ENCODE results near the gene KRTAP2-1. TPM values are rescaled to one million over a fixed set of nuclear protein-coding genes. Genes with fewer than 3 reads are reported as not detected.

Gene KRTAP2-1
- total RNA-seq, 1 experiment from 2014 or later = not detected

DNA sequence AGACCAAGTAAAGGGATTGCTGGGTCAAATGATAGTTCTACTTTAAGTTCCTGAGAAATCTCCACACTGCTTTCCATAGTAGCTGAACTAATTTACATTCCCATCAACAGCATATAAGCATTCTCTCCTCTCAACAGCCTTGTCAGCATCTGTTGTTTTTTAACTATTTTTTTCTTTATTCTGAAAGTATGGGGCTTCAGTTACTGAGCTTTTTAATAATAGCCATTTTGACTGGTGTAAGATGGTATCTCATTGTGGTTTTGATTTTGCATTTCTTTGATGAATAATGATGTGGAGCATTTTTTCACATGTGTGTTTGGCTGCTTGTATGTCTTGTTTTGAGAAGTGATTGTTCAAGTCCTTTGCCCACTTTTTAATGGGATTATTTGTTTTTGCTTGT, 5.5 kb upstream of the KRTAP2-1 start:
- BruUV-seq (replicated peaks) = no TSS peak
- peaks cover 2% of the 10 kb centered on the region for H3K9me3 Mint-ChIP-seq (ENCODE audit: low read depth, unreplicated experiment)
- TF ChIP-seq, protein P1, sequence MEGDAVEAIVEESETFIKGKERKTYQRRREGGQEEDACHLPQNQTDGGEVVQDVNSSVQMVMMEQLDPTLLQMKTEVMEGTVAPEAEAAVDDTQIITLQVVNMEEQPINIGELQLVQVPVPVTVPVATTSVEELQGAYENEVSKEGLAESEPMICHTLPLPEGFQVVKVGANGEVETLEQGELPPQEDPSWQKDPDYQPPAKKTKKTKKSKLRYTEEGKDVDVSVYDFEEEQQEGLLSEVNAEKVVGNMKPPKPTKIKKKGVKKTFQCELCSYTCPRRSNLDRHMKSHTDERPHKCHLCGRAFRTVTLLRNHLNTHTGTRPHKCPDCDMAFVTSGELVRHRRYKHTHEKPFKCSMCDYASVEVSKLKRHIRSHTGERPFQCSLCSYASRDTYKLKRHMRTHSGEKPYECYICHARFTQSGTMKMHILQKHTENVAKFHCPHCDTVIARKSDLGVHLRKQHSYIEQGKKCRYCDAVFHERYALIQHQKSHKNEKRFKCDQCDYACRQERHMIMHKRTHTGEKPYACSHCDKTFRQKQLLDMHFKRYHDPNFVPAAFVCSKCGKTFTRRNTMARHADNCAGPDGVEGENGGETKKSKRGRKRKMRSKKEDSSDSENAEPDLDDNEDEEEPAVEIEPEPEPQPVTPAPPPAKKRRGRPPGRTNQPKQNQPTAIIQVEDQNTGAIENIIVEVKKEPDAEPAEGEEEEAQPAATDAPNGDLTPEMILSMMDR (IDR thresholded peaks at IDR 0.05; ENCODE audit: unreplicated experiment) = no peak
- intact Hi-C loops (cut with micrococcal nuclease; ENCODE audit: unreplicated experiment) = no loop called here
- H3K36me3 Mint-ChIP-seq (ENCODE audit: insufficient read depth, unreplicated experiment) = no peaks in the 10 kb centered on the region
- no peak overlapping the region for H3K4me3 Mint-ChIP-seq (ENCODE audit: low read depth, unreplicated experiment)
- no peak for DNase-seq
- H3K4me1 Mint-ChIP-seq (ENCODE audit: low read depth, unreplicated experiment) = peaks cover 26% of the 10 kb centered on the region
- H3K27me3 Mint-ChIP-seq (ENCODE audit: unreplicated experiment) = no peaks in the 10 kb centered on the region
- no peak overlapping the region for H3K27ac Mint-ChIP-seq (ENCODE audit: unreplicated experiment)
- CTCF ChIA-PET = interaction anchor here (0.9 kb wide), 1 partner anchor 10 kb away, joined by 4 read pairs; no protein-coding TSS in a partner anchor

- Mint-ChIP-seq H3K36me3 (ENCODE audit: insufficient read depth, unreplicated experiment) (no peaks in the 10 kb centered on the region), H3K27me3 (ENCODE audit: unreplicated experiment) (no peaks in the 10 kb centered on the region), H3K4me3 (ENCODE audit: low read depth, unreplicated experiment) (no peak overlapping the region), H3K27ac (ENCODE audit: unreplicated experiment) (no peak overlapping the region), H3K9me3 (ENCODE audit: low read depth, unreplicated experiment) (peaks cover 3% of the 10 kb centered on the region), H3K4me1 (ENCODE audit: low read depth, unreplicated experiment) (peaks cover 27% of the 10 kb centered on the region)
- CTCF ChIA-PET = interaction anchor here (1.0 kb wide), 1 partner anchor 15 kb away, joined by 3 read pairs; no protein-coding TSS in a partner anchor
- TF ChIP-seq, protein P1 (IDR thresholded peaks at IDR 0.05; ENCODE audit: unreplicated experiment) = no peak
- DNase-seq = no peak
- intact Hi-C loops (cut with micrococcal nuclease; ENCODE audit: unreplicated experiment) = no loop called here
- no TSS peak for BruUV-seq (replicated peaks)
Measured at GRCh38 chr17:41049110-41049509, 2.0 kb upstream of the KRTAP2-1 start.

DNA sequence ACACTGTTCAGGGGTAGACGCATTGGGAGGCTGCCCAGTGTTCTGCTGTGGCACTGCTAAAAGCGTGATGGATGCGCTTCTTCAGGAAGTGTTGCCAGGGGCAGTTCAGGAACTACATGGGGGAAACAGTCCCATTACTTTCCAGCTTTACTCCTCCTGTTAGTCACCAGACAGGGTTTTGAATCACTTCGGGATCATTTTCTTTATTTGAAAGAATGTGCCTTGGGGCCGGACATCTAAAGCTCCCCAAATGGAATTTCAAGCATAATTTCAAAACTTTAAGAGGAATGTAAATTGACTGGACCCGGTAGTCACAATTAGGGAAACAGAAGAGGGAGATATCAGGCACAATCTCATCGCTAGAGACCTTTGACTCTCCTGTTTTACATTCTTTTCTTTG, 1.3 kb upstream of the KRTAP2-1 start:
- Mint-ChIP-seq H3K9me3 (ENCODE audit: low read depth, unreplicated experiment) (peaks cover 6% of the 10 kb centered on the region), H3K27me3 (ENCODE audit: unreplicated experiment) (no peaks in the 10 kb centered on the region)
- CTCF ChIA-PET = interaction anchor here (1.0 kb wide), 1 partner anchor 16 kb away, joined by 3 read pairs; no protein-coding TSS in a partner anchor

DNA sequence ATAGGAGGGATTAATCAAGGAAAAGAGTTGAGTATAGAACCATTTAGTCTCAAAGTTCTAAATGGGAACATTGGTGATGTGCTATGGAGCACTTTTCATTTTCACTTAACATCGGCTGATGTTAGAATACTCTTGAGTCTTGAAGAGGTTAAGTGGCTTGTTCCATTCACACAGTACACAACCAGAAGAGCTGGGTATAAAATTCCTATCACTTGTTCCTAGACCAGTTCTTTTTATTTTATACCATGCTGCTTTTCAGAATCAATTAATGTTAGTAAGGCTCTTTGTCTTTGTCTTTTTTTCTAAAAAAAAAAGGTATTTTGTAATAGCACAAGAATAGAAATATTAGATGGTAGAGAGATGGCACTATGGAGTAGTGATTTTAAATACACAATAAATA, 4.2 kb downstream of the KRTAP2-1 start:
- BruUV-seq (replicated peaks) = no TSS peak
- Mint-ChIP-seq H3K27me3 (ENCODE audit: unreplicated experiment) (no peaks in the 10 kb centered on the region), H3K4me3 (ENCODE audit: low read depth, unreplicated experiment) (no peak overlapping the region), H3K36me3 (ENCODE audit: insufficient read depth, unreplicated experiment) (peaks cover 6% of the 10 kb centered on the region), H3K4me1 (ENCODE audit: low read depth, unreplicated experiment) (peaks cover 35% of the 10 kb centered on the region), H3K27ac (ENCODE audit: unreplicated experiment) (no peak overlapping the region), H3K9me3 (ENCODE audit: low read depth, unreplicated experiment) (peaks cover 7% of the 10 kb centered on the region)
- intact Hi-C loops (cut with micrococcal nuclease; ENCODE audit: unreplicated experiment) = loop anchor here (2.0 to 5.0 kb wide), 2 partner anchors 18 to 41 kb away; partner anchors contain the start of gene KRTAP2-3
- TF ChIP-seq, protein P1 (IDR thresholded peaks at IDR 0.05; ENCODE audit: unreplicated experiment) = no peak
- CTCF ChIA-PET = interaction anchor here (0.9 kb wide), 1 partner anchor 84 kb away, joined by 3 read pairs; no protein-coding TSS in a partner anchor
- DNase-seq = no peak

More for the DNA sequence above, 1.3 kb upstream of the KRTAP2-1 start:
- H3K4me3 Mint-ChIP-seq (ENCODE audit: low read depth, unreplicated experiment) = no peak overlapping the region
- intact Hi-C loops (cut with micrococcal nuclease; ENCODE audit: unreplicated experiment) = no loop called here
- TF ChIP-seq, protein P1 (IDR thresholded peaks at IDR 0.05; ENCODE audit: unreplicated experiment) = no peak
- DNase-seq = no peak
- peaks cover 34% of the 10 kb centered on the region for H3K4me1 Mint-ChIP-seq (ENCODE audit: low read depth, unreplicated experiment)
- H3K27ac Mint-ChIP-seq (ENCODE audit: unreplicated experiment) = no peak overlapping the region
- H3K36me3 Mint-ChIP-seq (ENCODE audit: insufficient read depth, unreplicated experiment) = no peaks in the 10 kb centered on the region
- BruUV-seq (replicated peaks) = no TSS peak

Measured in Calu3 (cell line).